ENCODE data around the gene ATP6V1G2.

DNA sequence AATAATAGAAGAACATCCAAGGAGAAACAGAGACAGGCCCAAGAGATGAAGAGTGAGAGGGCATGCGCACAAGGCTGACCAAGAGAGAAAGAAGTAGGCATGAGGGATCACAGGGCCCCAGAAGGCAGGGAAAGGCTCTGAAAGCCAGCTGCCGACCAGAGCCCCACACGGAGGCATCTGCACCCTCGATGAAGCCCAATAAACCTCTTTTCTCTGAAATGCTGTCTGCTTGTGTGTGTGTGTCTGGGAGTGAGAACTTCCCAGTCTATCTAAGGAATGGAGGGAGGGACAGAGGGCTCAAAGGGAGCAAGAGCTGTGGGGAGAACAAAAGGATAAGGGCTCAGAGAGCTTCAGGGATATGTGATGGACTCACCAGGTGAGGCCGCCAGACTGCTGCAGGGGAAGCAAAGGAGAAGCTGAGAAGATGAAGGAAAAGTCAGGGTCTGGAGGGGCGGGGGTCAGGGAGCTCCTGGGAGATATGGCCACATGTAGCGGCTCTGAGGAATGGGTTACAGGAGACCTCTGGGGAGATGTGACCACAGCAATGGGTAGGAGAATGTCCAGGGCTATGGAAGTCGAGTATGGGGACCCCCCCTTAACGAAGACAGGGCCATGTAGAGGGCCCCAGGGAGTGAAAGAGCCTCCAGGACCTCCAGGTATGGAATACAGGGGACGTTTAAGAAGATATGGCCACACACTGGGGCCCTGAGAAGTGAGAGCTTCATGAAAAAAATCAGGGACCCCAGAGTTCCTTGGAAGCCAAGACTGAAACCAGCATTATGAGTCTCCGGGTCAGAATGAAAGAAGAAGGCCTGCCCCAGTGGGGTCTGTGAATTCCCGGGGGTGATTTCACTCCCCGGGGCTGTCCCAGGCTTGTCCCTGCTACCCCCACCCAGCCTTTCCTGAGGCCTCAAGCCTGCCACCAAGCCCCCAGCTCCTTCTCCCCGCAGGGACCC is 28.0 kb upstream of the ATP6V1G2 start:
- TF ChIP-seq, protein P1, sequence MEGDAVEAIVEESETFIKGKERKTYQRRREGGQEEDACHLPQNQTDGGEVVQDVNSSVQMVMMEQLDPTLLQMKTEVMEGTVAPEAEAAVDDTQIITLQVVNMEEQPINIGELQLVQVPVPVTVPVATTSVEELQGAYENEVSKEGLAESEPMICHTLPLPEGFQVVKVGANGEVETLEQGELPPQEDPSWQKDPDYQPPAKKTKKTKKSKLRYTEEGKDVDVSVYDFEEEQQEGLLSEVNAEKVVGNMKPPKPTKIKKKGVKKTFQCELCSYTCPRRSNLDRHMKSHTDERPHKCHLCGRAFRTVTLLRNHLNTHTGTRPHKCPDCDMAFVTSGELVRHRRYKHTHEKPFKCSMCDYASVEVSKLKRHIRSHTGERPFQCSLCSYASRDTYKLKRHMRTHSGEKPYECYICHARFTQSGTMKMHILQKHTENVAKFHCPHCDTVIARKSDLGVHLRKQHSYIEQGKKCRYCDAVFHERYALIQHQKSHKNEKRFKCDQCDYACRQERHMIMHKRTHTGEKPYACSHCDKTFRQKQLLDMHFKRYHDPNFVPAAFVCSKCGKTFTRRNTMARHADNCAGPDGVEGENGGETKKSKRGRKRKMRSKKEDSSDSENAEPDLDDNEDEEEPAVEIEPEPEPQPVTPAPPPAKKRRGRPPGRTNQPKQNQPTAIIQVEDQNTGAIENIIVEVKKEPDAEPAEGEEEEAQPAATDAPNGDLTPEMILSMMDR (IDR thresholded peaks at IDR 0.05), result no peak
- TF ChIP-seq EZH2phosphoT487 (IDR thresholded peaks at IDR 0.05), result no peak

Data from neural progenitor cell (in vitro differentiated cells).